HepG2 (cell line): ENCODE data around the gene DPY19L3. TPM values are rescaled to one million over a fixed set of nuclear protein-coding genes. Genes with fewer than 3 reads are reported as not detected.

ENCODE experiments used
- ATAC-seq: fragments of 200-7000 bp; cut with Tn5 transposase; 3 replicates; pipeline ENCODE4 v1.9.1; 2020; ENCODE audit warnings: mild to moderate bottlenecking, moderate library complexity
- BruUV-seq: library from RNA; stranded (reverse); fragments of 400-500 nt; replicated peaks from 2 replicates; lab custom pipeline; 2021; lab: Mats Ljungman, UMichigan
- CTCF ChIA-PET: fragments of 300-600 bp; formaldehyde crosslinking; extraction: SDS; loops from one replicate; lab custom pipeline; 2021; ENCODE audit warnings: low total read pairs, inconsistent platforms, low intra/inter-chr PET ratio; lab: Yijun Ruan, JAX
- POLR2A ChIA-PET: fragments of 350-600 bp; sonication (Branson Sonifier 250); formaldehyde crosslinking; loops from one replicate; lab custom pipeline; 2020; ENCODE audit warnings: antibody characterized with exemption, inconsistent platforms; lab: Yijun Ruan, JAX
- DNase-seq: peaks from one replicate; pipeline ENCODE4 v3.0.0-alpha.2; 2015; ENCODE audit warnings: low spot score
- FAIRE-seq: peaks from 3 replicates; lab custom pipeline; 2011; peaks lifted over from hg19 to GRCh38; lab: Jason Lieb, UNC
- H2AFZ ChIP-seq: one replicate; pipeline ENCODE4 v1.6.1; 2011; ENCODE audit warnings: low read length, inconsistent platforms
- H3K27ac ChIP-seq: fragments of 300-600 bp; 3 replicates; pipeline ENCODE4 v1.8.0; 2011; ENCODE audit warnings: mixed run types, mild to moderate bottlenecking, mixed read lengths, low read length, inconsistent platforms; ENCODE audit not compliant: insufficient read depth; ENCODE audit errors: extremely low read length
- H3K27me3 ChIP-seq, 2 experiments: fragments of 200-600 bp in 1 of 2; 2 replicates in 1 of 2; 3 replicates in 1 of 2; pipeline versions ENCODE4 v1.6.0 to v1.8.0; 2011; ENCODE audit warnings: low read length in 2 of 2, mild to moderate bottlenecking in 2 of 2, moderate library complexity in 2 of 2, inconsistent platforms in 1 of 2; ENCODE audit not compliant: insufficient read depth in 2 of 2, control insufficient read depth in 1 of 2
- H3K36me3 ChIP-seq, 2 experiments: fragments of 200-600 bp in 1 of 2; replicated peaks in 1 of 2; 2 replicates in 1 of 2; 3 replicates in 1 of 2; pipeline versions ENCODE4 v1.5.1 to v1.8.0; 2011; ENCODE audit warnings: low read length in 2 of 2, inconsistent platforms in 1 of 2; ENCODE audit not compliant: insufficient read depth in 2 of 2, control insufficient read depth in 1 of 2
- H3K4me1 ChIP-seq: 2 replicates; pipeline ENCODE4 v1.5.1; 2012; ENCODE audit warnings: low read length, inconsistent platforms; ENCODE audit not compliant: insufficient read depth
- H3K4me2 ChIP-seq: 2 replicates; pipeline ENCODE4 v1.6.0; 2011; ENCODE audit warnings: low read depth, low read length, inconsistent platforms
- H3K4me3 ChIP-seq, 3 experiments: fragments of 200-600 bp in 1 of 3; sonication (generic), shearing (Covaris generic) in 1 of 3; replicated peaks in 1 of 3; 2 replicates each; pipeline ENCODE4 v1.5.1; 2011 to 2016; ENCODE audit warnings: low read length in 3 of 3, inconsistent platforms in 2 of 3, low read depth in 2 of 3, mild to moderate bottlenecking in 2 of 3, control low read depth in 1 of 3, mixed read lengths in 1 of 3; ENCODE audit not compliant: insufficient read depth in 1 of 3
- H3K79me2 ChIP-seq: one replicate; pipeline ENCODE4 v1.6.1; 2011; ENCODE audit warnings: low read length, inconsistent platforms; ENCODE audit not compliant: insufficient read depth
- H3K9ac ChIP-seq: 2 replicates; pipeline ENCODE4 v1.6.0; 2011; ENCODE audit warnings: mild to moderate bottlenecking, low read depth, low read length, inconsistent platforms; ENCODE audit not compliant: insufficient read depth
- H3K9me3 ChIP-seq: 2 replicates; pipeline ENCODE4 v1.5.1; 2012; ENCODE audit warnings: mild to moderate bottlenecking, low read length
- H4K20me1 ChIP-seq: 2 replicates; pipeline ENCODE4 v1.6.0; 2011; ENCODE audit warnings: inconsistent platforms, mild to moderate bottlenecking, low read length, moderate library complexity; ENCODE audit not compliant: insufficient read depth
- BORCS8-MEF2B ChIP-seq: sonication (generic); formaldehyde crosslinking; IDR thresholded peaks from 2 replicates; pipeline ENCODE4 v1.8.0; 2022; ENCODE audit warnings: mild to moderate bottlenecking, missing genetic modification reagents
- CEBPG ChIP-seq: IDR thresholded peaks from 2 replicates; pipeline ENCODE4 v1.6.1; 2016
- FOSL2 ChIP-seq: sonication (generic); formaldehyde crosslinking; IDR thresholded peaks from 2 replicates; pipeline ENCODE4 v1.4.0; 2020; ENCODE audit warnings: missing genetic modification reagents
- FOXA1 ChIP-seq, 2 experiments: fragments of 450-650 bp in 1 of 2; sonication (generic) in 1 of 2; formaldehyde crosslinking in 1 of 2; IDR thresholded peaks; 2 replicates each; pipeline versions ENCODE4 v1.4.0 to v1.6.1; 2016 to 2020; ENCODE audit warnings: missing genetic modification reagents in 1 of 2
- FOXA3 ChIP-seq: IDR thresholded peaks from 2 replicates; pipeline ENCODE4 v1.6.1; 2016; ENCODE audit warnings: missing genetic modification reagents, missing compliant biosample characterization
- HMGXB3 ChIP-seq: sonication (generic); formaldehyde crosslinking; IDR thresholded peaks from 2 replicates; pipeline ENCODE4 v1.4.0; 2020; ENCODE audit warnings: missing genetic modification reagents, borderline replicate concordance
- KDM5A ChIP-seq: fragments of 200-600 bp; sonication (generic); IDR thresholded peaks from 2 replicates; pipeline ENCODE4 v1.7.0; 2018; ENCODE audit warnings: antibody characterized with exemption, mild to moderate bottlenecking, low read length, borderline replicate concordance
- LBX2 ChIP-seq: sonication (generic); formaldehyde crosslinking; IDR thresholded peaks from 2 replicates; pipeline ENCODE4 v1.5.0; 2020; ENCODE audit warnings: missing genetic modification reagents, mild to moderate bottlenecking, borderline replicate concordance
- MXD4 ChIP-seq: IDR thresholded peaks from 2 replicates; pipeline ENCODE4 v1.6.1; 2016; ENCODE audit warnings: mild to moderate bottlenecking, missing biosample characterization, missing genetic modification reagents
- PCBP1 ChIP-seq: fragments of 200-400 bp; formaldehyde crosslinking; IDR thresholded peaks from 2 replicates; pipeline ENCODE4 v1.6.1; 2017; ENCODE audit warnings: mild to moderate bottlenecking, low read depth, low read length, borderline replicate concordance
- SIX4 ChIP-seq: sonication (generic); formaldehyde crosslinking; IDR thresholded peaks from 2 replicates; pipeline ENCODE4 v1.4.0; 2020; ENCODE audit warnings: missing genetic modification reagents
- STAT6 ChIP-seq: sonication (generic); formaldehyde crosslinking; IDR thresholded peaks from 2 replicates; pipeline ENCODE4 v1.4.0; 2020; ENCODE audit warnings: missing genetic modification reagents, mild to moderate bottlenecking, borderline replicate concordance
- ZNF235 ChIP-seq: sonication (generic); formaldehyde crosslinking; IDR thresholded peaks from 2 replicates; pipeline ENCODE4 v1.8.1; 2023; ENCODE audit warnings: mild to moderate bottlenecking, missing genetic modification reagents, borderline replicate concordance
- ZNF784 ChIP-seq: sonication (generic); formaldehyde crosslinking; IDR thresholded peaks from 2 replicates; pipeline ENCODE4 v1.5.1; 2020; ENCODE audit warnings: missing genetic modification reagents, mild to moderate bottlenecking, borderline replicate concordance
- WGBS: methylation state at CpG from one replicate; pipeline ENCODE4 v1.1.6; 2017; ENCODE audit warnings: low lambda C conversion rate; 5-methylcytosine and 5-hydroxymethylcytosine counted together
- in situ Hi-C: cut with HindIII; loops from 2 replicates; pipeline ENCODE4 v1.10.0; 2017; ENCODE audit warnings: low pct_unique_long_range_greater_than_20kb; ENCODE audit not compliant: extremely low pct_ligation_motif_present
- intact Hi-C: fragments of 100-400 bp; cut with micrococcal nuclease; formaldehyde crosslinking; loops from one replicate; pipeline ENCODE4 v1.10.0; 2022; ENCODE audit not compliant: unreplicated experiment
- polyA plus RNA-seq, 8 experiments: library from polyadenylated mRNA; depleted of rRNA in 3 of 8; stranded (reverse) in 7 of 8; unstranded in 1 of 8; fragments of >200 nt; fragmentation: Illumina TruSeq in 4 of 8; extraction: Trizol in 4 of 8; gene quantifications; 2 replicates each; pipeline versions ENCODE4 v1.2.1 to v1.2.3, GENCODE V29; 2011 to 2016; ENCODE audit warnings: low read depth in 4 of 8, missing spikeins in 1 of 8, mixed read lengths in 1 of 8; ENCODE audit not compliant: insufficient read depth in 1 of 8
- total RNA-seq, 5 experiments: library from RNA; depleted of rRNA; stranded (reverse); fragments of >200 nt; fragmentation: Illumina TruSeq; extraction: Trizol; gene quantifications; 2 replicates each; pipeline ENCODE4 v1.2.3, GENCODE V29; 2016; ENCODE audit warnings: low read depth in 1 of 5

Gene DPY19L3
- total and polyA plus RNA-seq, 2 of the 13 experiments (the other 11 are each of a cell fraction or from before 2014, with no cell fraction given), result 21.6 to 25.2 TPM

GRCh38 chr19:32373585-32374295, 31.8 kb upstream of the DPY19L3 start:
- H3K4me2 ChIP-seq, result peak overlapping the region; percentile 91
- H3K27ac ChIP-seq, result peak overlapping the region; percentile 98
- no peaks in the 10 kb centered on the region; the same call in 1 of the 2 replicates for H4K20me1 ChIP-seq
- H3K79me2 ChIP-seq, result peaks cover 32% of the 10 kb centered on the region
- CTCF ChIA-PET, result interaction anchor here (1.7 kb wide), 1 partner anchor 33 kb away, joined by 3 read pairs; no protein-coding TSS in a partner anchor
- 4% methylated on average over 10 of the region's 10 CpGs for WGBS
- H3K4me1 ChIP-seq, result peaks cover 53% of the 10 kb centered on the region
- ATAC-seq (peak; percentile 99), FAIRE-seq (peak; percentile 99), DNase-seq (peak; percentile 100)
- no peaks in the 10 kb centered on the region; the same call in 1 of the 2 replicates for H3K9me3 ChIP-seq
- no peak overlapping the region for H2AFZ ChIP-seq
- H3K9ac ChIP-seq, result peak overlapping the region; percentile 83
- POLR2A ChIA-PET, result interaction anchor here (1.0 to 3.3 kb wide), 9 partner anchors 10 to 207 kb away, joined by 3 to 31 read pairs (median 9); partner anchors contain the start of genes DPY19L3, PDCD5 and ZNF507
- intact Hi-C loops, result loop anchor here (1.0 to 5.0 kb wide), 3 partner anchors 10 to 37 kb away; partner anchors contain the start of gene DPY19L3
- H3K36me3 ChIP-seq, result peaks cover 6 to 32% of the 10 kb centered on the region in 2 experiments
- no peaks in the 10 kb centered on the region for H3K27me3 ChIP-seq
- BruUV-seq, result no TSS peak
- in situ Hi-C loops, result no loop called here
- H3K4me3 ChIP-seq, result peak overlapping the region; percentile 9 to 50 (median 32); a peak in 4 of 6 replicates
- peak; percentile 100 for TF ChIP-seq FOSL2 (CRISPR knock-in tag)
- TF ChIP-seq BORCS8-MEF2B (CRISPR knock-in tag), result no peak
- TF ChIP-seq KDM5A, result peak; percentile 36; the same call in 1 of the 2 replicates
- peak; percentile 97 for TF ChIP-seq FOXA3 (CRISPR knock-in tag)
- TF ChIP-seq SIX4 (CRISPR knock-in tag), result peak; percentile 95
- no peak for TF ChIP-seq PCBP1
- peak; percentile 73 for TF ChIP-seq FOXA1 (IDR thresholded peaks at IDR 0.05)
- TF ChIP-seq FOXA1 (CRISPR knock-in tag; IDR thresholded peaks at IDR 0.05), result peak; percentile 96
- TF ChIP-seq MXD4 (CRISPR knock-in tag), result 0 out of 2 replicates have a peak, but pooled peaks have one; percentile 16
- 0 out of 2 replicates have a peak, but pooled peaks have one; percentile 67 for TF ChIP-seq STAT6
- no peak for TF ChIP-seq ZNF235 (CRISPR knock-in tag)
- no peak for TF ChIP-seq LBX2 (CRISPR knock-in tag)
- TF ChIP-seq HMGXB3 (CRISPR knock-in tag), result peak; percentile 79; the same call in 1 of the 2 replicates
- peak; percentile 75 for TF ChIP-seq CEBPG (CRISPR knock-in tag)
- TF ChIP-seq ZNF784 (CRISPR knock-in tag), result 0 out of 2 replicates have a peak, but pooled peaks have one; percentile 29
